Endothelial cell of umbilical vein (primary cell): ENCODE results near the gene SH3PXD2B. TPM values are rescaled to one million over a fixed set of nuclear protein-coding genes. Genes with fewer than 3 reads are reported as not detected.

ENCODE experiments used
- BruUV-seq: library from RNA; stranded (reverse); fragments of 400-500 nt; replicated peaks from 2 replicates; lab custom pipeline; 2021; lab: Mats Ljungman, UMichigan
- CTCF ChIA-PET: fragments of 300-600, 350-600 bp; sonication (Branson Sonifier 250); formaldehyde crosslinking; loops from one replicate; lab custom pipeline; 2021; ENCODE audit warnings: antibody characterized with exemption, inconsistent platforms; lab: Charles Lee
- POLR2A ChIA-PET: fragments of 300-600, 350-600 bp; sonication (Branson Sonifier 250); formaldehyde crosslinking; loops from one replicate; lab custom pipeline; 2021; ENCODE audit warnings: antibody characterized with exemption, inconsistent platforms; lab: Charles Lee
- DNase-seq: peaks from one replicate; pipeline ENCODE4 v3.0.0-alpha.2; 2011; ENCODE audit warnings: low read depth, low spot score
- FAIRE-seq: peaks from 2 replicates; lab custom pipeline; 2011; peaks lifted over from hg19 to GRCh38; lab: Jason Lieb, UNC
- H2AFZ ChIP-seq: 2 replicates; pipeline ENCODE4 v1.6.0; 2012; ENCODE audit warnings: low read depth, low read length, control low read depth, inconsistent platforms
- H3K27ac ChIP-seq: 2 replicates; pipeline ENCODE4 v1.5.1; 2011; ENCODE audit warnings: low read depth, mild to moderate bottlenecking, control low read depth, low read length, moderate library complexity; ENCODE audit not compliant: insufficient read depth
- H3K27me3 ChIP-seq, 2 experiments: 2 replicates each; pipeline versions ENCODE4 v1.6.0 to v1.6.1; 2011; ENCODE audit warnings: low read length in 2 of 2, mixed read lengths in 1 of 2; ENCODE audit not compliant: control insufficient read depth in 2 of 2, insufficient read depth in 2 of 2
- H3K36me3 ChIP-seq, 2 experiments: 2 replicates in 1 of 2; 3 replicates in 1 of 2; pipeline ENCODE4 v1.5.1; 2011; ENCODE audit warnings: low read length in 2 of 2, mild to moderate bottlenecking in 1 of 2, moderate library complexity in 1 of 2; ENCODE audit not compliant: control insufficient read depth in 2 of 2, insufficient read depth in 2 of 2; ENCODE audit errors: extremely low read depth in 1 of 2
- H3K4me1 ChIP-seq: 3 replicates; pipeline ENCODE4 v1.5.1; 2011; ENCODE audit warnings: mild to moderate bottlenecking, low read length; ENCODE audit not compliant: control insufficient read depth, insufficient read depth; ENCODE audit errors: extremely low read depth
- H3K4me2 ChIP-seq: 2 replicates; pipeline ENCODE4 v1.6.1; 2011; ENCODE audit warnings: low read length, control low read depth, mixed read lengths; ENCODE audit not compliant: insufficient read depth
- H3K4me3 ChIP-seq, 3 experiments: fragments of 200-600 bp in 1 of 3; sonication (generic), shearing (Covaris generic) in 1 of 3; replicated peaks in 1 of 3; 2 replicates each; pipeline ENCODE4 v1.5.1; 2011 to 2016; ENCODE audit warnings: control low read depth in 3 of 3, low read length in 3 of 3, mild to moderate bottlenecking in 2 of 3, inconsistent platforms in 1 of 3, low read depth in 1 of 3, moderate library complexity in 1 of 3; ENCODE audit not compliant: insufficient read depth in 1 of 3
- H3K79me2 ChIP-seq: 2 replicates; pipeline ENCODE4 v1.6.0; 2012; ENCODE audit warnings: low read length, inconsistent platforms; ENCODE audit not compliant: control insufficient read depth, insufficient read depth
- H3K9ac ChIP-seq: replicated peaks from 2 replicates; pipeline ENCODE3; 2011; ENCODE audit warnings: low read length, control low read depth; ENCODE audit not compliant: insufficient read depth; ENCODE audit errors: extremely low read depth
- H3K9me1 ChIP-seq: replicated peaks from 3 replicates; pipeline ENCODE4 v1.6.0; 2011; ENCODE audit warnings: mild to moderate bottlenecking, low read length; ENCODE audit not compliant: control insufficient read depth, insufficient read depth; ENCODE audit errors: extremely low read depth
- H3K9me3 ChIP-seq: replicated peaks from 2 replicates; pipeline ENCODE4 v1.5.1; 2012; ENCODE audit warnings: low read length, inconsistent platforms; ENCODE audit not compliant: control insufficient read depth, insufficient read depth
- H4K20me1 ChIP-seq: replicated peaks from 2 replicates; pipeline ENCODE3; 2011; ENCODE audit warnings: mild to moderate bottlenecking, low read length; ENCODE audit not compliant: control insufficient read depth, insufficient read depth; ENCODE audit errors: extremely low read depth
- EZH2 ChIP-seq: IDR thresholded peaks from 2 replicates; pipeline ENCODE4 v1.6.1; 2012; ENCODE audit warnings: borderline replicate concordance, low read depth, mild to moderate bottlenecking, moderate library complexity, low read length, inconsistent platforms; ENCODE audit not compliant: severe bottlenecking
- FOS ChIP-seq: IDR thresholded peaks from 2 replicates; pipeline ENCODE4 v1.6.1; 2011; ENCODE audit warnings: mild to moderate bottlenecking, low read length, moderate library complexity, borderline replicate concordance; ENCODE audit not compliant: insufficient read depth
- JUN ChIP-seq: IDR thresholded peaks from 2 replicates; pipeline ENCODE4 v1.6.1; 2011; ENCODE audit warnings: borderline replicate concordance, low read depth; ENCODE audit not compliant: insufficient read length, insufficient read depth
- MAX ChIP-seq: IDR thresholded peaks from 2 replicates; pipeline ENCODE4 v1.6.1; 2011; ENCODE audit not compliant: insufficient read depth, insufficient read length
- MYC ChIP-seq: IDR thresholded peaks from one replicate; pipeline ENCODE4 v1.6.1; 2011; ENCODE audit warnings: mild to moderate bottlenecking, low read depth, low read length
- POLR2A ChIP-seq: IDR thresholded peaks from 2 replicates; pipeline ENCODE4 v1.6.1; 2012; ENCODE audit warnings: low read depth, mild to moderate bottlenecking, control low read depth, low read length
- POLR2AphosphoS5 ChIP-seq: IDR thresholded peaks from 2 replicates; pipeline ENCODE4 v1.6.1; 2012; ENCODE audit warnings: low read depth, mild to moderate bottlenecking, control low read depth, low read length, moderate library complexity; ENCODE audit not compliant: insufficient read depth
- dilution Hi-C: fragments of 300-500 bp; cut with MboI; formaldehyde crosslinking; loops from one replicate; pipeline ENCODE4 v1.15.0; 2019; ENCODE audit warnings: low sequenced_read_pairs; ENCODE audit not compliant: extremely low pct_ligation_motif_present
- intact Hi-C: fragments of 100-400 bp; cut with micrococcal nuclease; formaldehyde crosslinking; loops from one replicate; pipeline ENCODE4 v1.10.0; 2022
- polyA plus RNA-seq, 4 experiments: library from polyadenylated mRNA; depleted of rRNA in 3 of 4; stranded (reverse) in 3 of 4; unstranded in 1 of 4; fragments of >200 nt; gene quantifications; 2 replicates each; pipeline versions ENCODE4 v1.2.1 to v1.2.3, GENCODE V29; 2011 to 2012; ENCODE audit warnings: missing spikeins in 1 of 4
- total RNA-seq: library from RNA; stranded (reverse); gene quantifications from 2 replicates; pipeline ENCODE4 v1.2.3, GENCODE V29; 2021
- TF ChIP-seq, protein P1 (sequence below), 2 donors: IDR thresholded peaks; 1 replicate in 1 of 2; 2 replicates in 1 of 2; pipeline ENCODE4 v1.5.1; 2011; ENCODE audit warnings: low read length in 2 of 2, mild to moderate bottlenecking in 2 of 2, moderate library complexity in 2 of 2, control low read depth in 1 of 2, inconsistent platforms in 1 of 2, low read depth in 1 of 2; ENCODE audit not compliant: insufficient read depth in 1 of 2; ENCODE audit errors: extremely low read depth in 1 of 2

The SH3PXD2B gene
- total and polyA plus RNA-seq, 2 donors (not counting 3 experiments of a cell fraction or from before 2014, with no cell fraction given), result 23.5 to 66.3 TPM

DNA sequence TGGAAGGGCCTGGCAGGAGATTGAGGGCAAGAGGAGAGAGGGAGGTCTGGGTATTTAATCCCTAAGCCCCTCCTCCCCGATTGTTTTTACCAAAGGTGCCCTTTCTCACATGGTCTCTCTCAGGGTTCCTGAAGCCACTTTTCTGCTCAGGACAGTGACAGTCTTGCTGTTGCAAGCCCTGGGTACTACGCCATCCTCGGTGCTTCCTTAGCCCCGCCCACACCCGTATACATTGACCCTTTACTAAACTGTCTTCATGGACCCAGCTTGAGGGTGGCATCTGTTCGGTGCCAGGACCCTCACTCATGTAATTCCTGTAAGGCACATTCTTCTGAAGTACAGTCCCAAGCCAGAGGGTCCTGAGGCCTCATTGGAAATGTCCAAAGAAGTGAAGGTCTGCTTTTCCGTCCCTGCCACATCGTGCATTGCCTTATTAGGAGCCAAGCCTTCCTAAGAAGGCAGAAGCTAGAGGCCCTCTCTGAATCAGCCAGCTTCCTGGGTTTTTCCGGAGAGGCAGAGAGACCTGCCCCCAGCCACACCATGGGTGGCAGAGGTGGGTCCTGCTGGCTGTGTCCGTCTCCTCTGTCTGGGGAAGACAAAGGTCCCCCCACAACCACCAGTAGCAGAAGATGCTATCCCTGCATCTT, 1.9 kb upstream of the SH3PXD2B start:
- ChIA-PET CTCF (interaction anchor here (1.1 to 1.3 kb wide), 2 partner anchors 10 to 242 kb away, joined by 4 to 5 read pairs; no protein-coding TSS in a partner anchor), POLR2A (no interaction called here)
- Histone ChIP-seq H3K9me3 (no peaks in the 10 kb centered on the region), H3K9me1 (no peaks in the 10 kb centered on the region), H3K27ac (peak overlapping the region; percentile 45), H3K4me1 (peaks cover 41% of the 10 kb centered on the region), H2AFZ (peak overlapping the region; percentile 85), H3K9ac (peak overlapping the region; percentile 0), H3K4me3 (no peak overlapping the region), H3K79me2 (peaks cover 22% of the 10 kb centered on the region), H3K36me3 (no peaks in the 10 kb centered on the region), H3K4me2 (no peak overlapping the region), H3K27me3 (no peaks in the 10 kb centered on the region), H4K20me1 (no peaks in the 10 kb centered on the region)
- intact Hi-C loops (no loop called here), dilution Hi-C loops (no loop called here)
- BruUV-seq, result no TSS peak
- TF ChIP-seq JUN, result no peak
- TF ChIP-seq POLR2AphosphoS5, result no peak
- no peak for TF ChIP-seq MYC
- no peak for TF ChIP-seq MAX
- no peak for FAIRE-seq
- no peak for DNase-seq

DNA sequence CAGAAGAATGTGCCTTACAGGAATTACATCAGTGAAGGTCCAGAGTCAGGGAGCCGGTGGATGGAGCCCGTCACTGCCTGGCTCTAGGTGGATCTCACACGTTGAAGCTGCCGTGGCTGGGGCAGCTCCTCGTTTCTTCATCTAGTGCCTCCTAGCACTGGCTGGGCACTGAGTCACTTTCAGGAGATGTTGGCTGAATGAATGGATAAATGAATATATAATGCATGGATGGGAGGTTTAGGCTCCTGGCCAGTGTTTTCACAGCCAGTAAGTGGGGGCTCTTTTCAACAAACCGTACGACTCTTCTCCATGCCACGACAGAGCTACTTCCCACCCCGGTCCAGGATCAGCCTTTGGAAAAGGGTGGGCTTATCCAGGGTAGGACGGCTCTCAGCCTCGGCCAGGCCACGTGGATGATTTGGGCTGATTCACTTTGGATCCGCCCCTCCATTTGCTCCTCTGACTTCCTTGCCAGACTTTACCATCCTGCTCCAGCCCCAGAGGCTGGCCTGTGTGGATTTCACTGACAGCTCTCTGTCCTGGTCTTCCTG, 1.3 kb upstream of the SH3PXD2B start:
- Histone ChIP-seq H2AFZ (peak overlapping the region; percentile 85), H3K9me3 (no peaks in the 10 kb centered on the region), H3K79me2 (peaks cover 28% of the 10 kb centered on the region), H3K4me1 (peaks cover 37% of the 10 kb centered on the region), H3K9ac (peak overlapping the region; percentile 53), H3K27ac (peak overlapping the region; percentile 45), H3K36me3 (peaks cover 0 to 2% of the 10 kb centered on the region in 2 experiments), H3K4me2 (peak overlapping the region; percentile 22), H3K9me1 (no peaks in the 10 kb centered on the region), H3K4me3 (peak overlapping the region in 1 of 3 experiments; percentile 63), H4K20me1 (no peaks in the 10 kb centered on the region), H3K27me3 (no peaks in the 10 kb centered on the region)
- CTCF ChIA-PET, result interaction anchor here (0.7 to 1.3 kb wide), 4 partner anchors 9 to 242 kb away, joined by 3 to 5 read pairs (median 4); no protein-coding TSS in a partner anchor
- dilution Hi-C loops (no loop called here), intact Hi-C loops (no loop called here)
- FAIRE-seq (peak; percentile 95), DNase-seq (peak; percentile 67)
- BruUV-seq, result no TSS peak
- POLR2A ChIA-PET, result no interaction called here
- TF ChIP-seq MAX (peak; percentile 55), POLR2A (no peak), FOS (no peak), POLR2AphosphoS5 (peak; percentile 32), JUN (no peak), MYC (peak; percentile 49), EZH2 (no peak)
- TF ChIP-seq, protein P1, sequence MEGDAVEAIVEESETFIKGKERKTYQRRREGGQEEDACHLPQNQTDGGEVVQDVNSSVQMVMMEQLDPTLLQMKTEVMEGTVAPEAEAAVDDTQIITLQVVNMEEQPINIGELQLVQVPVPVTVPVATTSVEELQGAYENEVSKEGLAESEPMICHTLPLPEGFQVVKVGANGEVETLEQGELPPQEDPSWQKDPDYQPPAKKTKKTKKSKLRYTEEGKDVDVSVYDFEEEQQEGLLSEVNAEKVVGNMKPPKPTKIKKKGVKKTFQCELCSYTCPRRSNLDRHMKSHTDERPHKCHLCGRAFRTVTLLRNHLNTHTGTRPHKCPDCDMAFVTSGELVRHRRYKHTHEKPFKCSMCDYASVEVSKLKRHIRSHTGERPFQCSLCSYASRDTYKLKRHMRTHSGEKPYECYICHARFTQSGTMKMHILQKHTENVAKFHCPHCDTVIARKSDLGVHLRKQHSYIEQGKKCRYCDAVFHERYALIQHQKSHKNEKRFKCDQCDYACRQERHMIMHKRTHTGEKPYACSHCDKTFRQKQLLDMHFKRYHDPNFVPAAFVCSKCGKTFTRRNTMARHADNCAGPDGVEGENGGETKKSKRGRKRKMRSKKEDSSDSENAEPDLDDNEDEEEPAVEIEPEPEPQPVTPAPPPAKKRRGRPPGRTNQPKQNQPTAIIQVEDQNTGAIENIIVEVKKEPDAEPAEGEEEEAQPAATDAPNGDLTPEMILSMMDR (IDR thresholded peaks at IDR 0.05; ENCODE audit: extremely low read depth in 1 of 2, insufficient read depth in 1 of 2, low read depth in 1 of 2, low read length in 2 of 2), result no peak
